ENCODE data around the gene CBFB. TPM values are rescaled to one million over a fixed set of nuclear protein-coding genes. Genes with fewer than 3 reads are reported as not detected.
"Not testable (repeated sequence)": the region's sequence is repeated elsewhere in the genome, so short reads cannot be mapped to it uniquely, and the experiment has no call there.

The CBFB gene
- total and polyA plus RNA-seq, 12 donors = 13.0 to 41.2 (median 27.1) TPM

DNA sequence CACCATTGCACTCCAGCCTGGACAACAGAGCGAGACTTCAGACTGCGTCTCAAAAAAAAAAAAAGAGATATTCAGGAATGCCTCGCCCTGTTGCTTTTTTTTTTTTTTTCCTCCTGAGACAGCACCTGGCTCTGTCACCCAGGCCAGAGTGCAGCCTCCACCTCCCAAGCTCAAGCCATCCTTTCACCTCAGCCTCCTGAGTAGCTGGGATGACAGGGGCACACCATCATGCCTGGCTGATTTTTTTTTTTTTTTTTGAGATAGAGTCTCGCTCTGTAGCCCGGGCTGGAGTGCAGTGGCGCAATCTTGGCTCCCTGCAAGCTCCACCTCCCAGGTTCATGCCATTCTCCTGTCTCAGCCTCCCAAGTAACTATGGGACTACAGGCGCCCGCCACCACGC lies 88.8 kb downstream of the CBFB start:
- peak in 1 of 7 donors; percentile 31 for DNase-seq
- intact Hi-C loops (cut with DNase I) = no loop called here
- Histone ChIP-seq H3K27ac (no peak overlapping the region), H3K4me3 (no peak overlapping the region), H3K9me3 (replicated peaks in 1 of 3) (no peaks in the 10 kb centered on the region), H3K27me3 (no peaks in the 10 kb centered on the region), H3K36me3 (replicated peaks in 1 of 2) (peaks cover 0 to 27% of the 10 kb centered on the region in 2 donors), H3K4me1 (replicated peaks in 1 of 2) (no peaks in the 10 kb centered on the region)
- no peak for TF ChIP-seq POLR2A (IDR thresholded peaks at IDR 0.05)
- TF ChIP-seq, protein P1, sequence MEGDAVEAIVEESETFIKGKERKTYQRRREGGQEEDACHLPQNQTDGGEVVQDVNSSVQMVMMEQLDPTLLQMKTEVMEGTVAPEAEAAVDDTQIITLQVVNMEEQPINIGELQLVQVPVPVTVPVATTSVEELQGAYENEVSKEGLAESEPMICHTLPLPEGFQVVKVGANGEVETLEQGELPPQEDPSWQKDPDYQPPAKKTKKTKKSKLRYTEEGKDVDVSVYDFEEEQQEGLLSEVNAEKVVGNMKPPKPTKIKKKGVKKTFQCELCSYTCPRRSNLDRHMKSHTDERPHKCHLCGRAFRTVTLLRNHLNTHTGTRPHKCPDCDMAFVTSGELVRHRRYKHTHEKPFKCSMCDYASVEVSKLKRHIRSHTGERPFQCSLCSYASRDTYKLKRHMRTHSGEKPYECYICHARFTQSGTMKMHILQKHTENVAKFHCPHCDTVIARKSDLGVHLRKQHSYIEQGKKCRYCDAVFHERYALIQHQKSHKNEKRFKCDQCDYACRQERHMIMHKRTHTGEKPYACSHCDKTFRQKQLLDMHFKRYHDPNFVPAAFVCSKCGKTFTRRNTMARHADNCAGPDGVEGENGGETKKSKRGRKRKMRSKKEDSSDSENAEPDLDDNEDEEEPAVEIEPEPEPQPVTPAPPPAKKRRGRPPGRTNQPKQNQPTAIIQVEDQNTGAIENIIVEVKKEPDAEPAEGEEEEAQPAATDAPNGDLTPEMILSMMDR (IDR thresholded peaks at IDR 0.05) = no peak
- 93 to 96% (median 94%) methylated on average over 8 to 9 of the region's 9 CpGs for WGBS, 4 donors

DNA sequence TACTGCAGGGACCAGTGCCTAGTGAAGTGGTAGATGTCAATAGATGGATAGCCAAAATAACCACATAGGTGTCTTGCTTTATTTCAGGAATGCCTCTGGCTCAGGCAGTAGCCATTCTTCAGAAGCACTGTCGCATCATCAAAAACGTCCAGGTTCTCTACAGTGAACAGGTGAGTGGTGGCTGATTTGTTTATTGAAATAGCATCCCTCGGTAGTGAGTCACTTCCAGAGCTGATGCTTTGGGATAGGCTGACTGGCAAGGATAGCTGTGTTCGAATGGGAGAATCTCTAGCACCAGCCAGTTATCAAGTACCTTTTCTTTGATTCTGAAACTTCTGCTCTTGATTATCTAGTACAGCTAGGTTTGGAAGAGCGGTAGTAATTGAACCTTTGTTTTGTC lies 91.1 kb downstream of the CBFB start:
- no peak overlapping the region for H3K4me3 ChIP-seq
- WGBS, 4 donors = 82 to 89% (median 84%) methylated on average over 5 of the region's 5 CpGs
- H3K36me3 ChIP-seq (replicated peaks in 1 of 2) = peaks cover 0 to 44% of the 10 kb centered on the region in 2 donors
- DNase-seq = no peak
- no peaks in the 10 kb centered on the region for H3K4me1 ChIP-seq (replicated peaks in 1 of 2)
- no peak overlapping the region for H3K27ac ChIP-seq
- TF ChIP-seq POLR2A (IDR thresholded peaks at IDR 0.05) = no peak
- TF ChIP-seq, protein P1 (IDR thresholded peaks at IDR 0.05) = no peak
- no peaks in the 10 kb centered on the region for H3K27me3 ChIP-seq
- intact Hi-C loops (cut with DNase I) = no loop called here
- no peaks in the 10 kb centered on the region for H3K9me3 ChIP-seq (replicated peaks in 1 of 3)

DNA sequence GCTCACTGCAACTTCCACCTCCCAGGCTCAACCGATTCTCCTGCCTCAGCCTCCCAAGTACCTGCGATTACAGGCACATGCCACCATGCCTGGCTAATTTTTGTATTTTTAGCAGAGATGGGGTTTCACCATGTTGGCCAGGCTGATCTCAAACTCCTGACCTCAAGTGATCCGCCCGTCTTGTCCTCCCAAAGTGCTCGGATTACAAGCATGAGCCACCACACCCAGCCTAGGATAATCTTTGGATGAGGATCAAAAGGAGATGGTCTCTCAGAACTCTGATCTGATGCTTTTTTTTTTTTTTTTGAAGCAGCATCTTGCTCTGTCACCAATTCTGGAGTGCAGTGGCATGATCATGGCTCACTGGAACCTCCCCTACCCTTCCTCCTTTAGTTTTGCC lies 93.8 kb downstream of the CBFB start:
- WGBS, 4 donors = 94 to 100% (median 96%) methylated on average over 5 of the region's 5 CpGs
- H3K36me3 ChIP-seq (replicated peaks in 1 of 2) = peaks cover 0 to 61% of the 10 kb centered on the region in 2 donors
- DNase-seq = not testable (repeated sequence)

DNA sequence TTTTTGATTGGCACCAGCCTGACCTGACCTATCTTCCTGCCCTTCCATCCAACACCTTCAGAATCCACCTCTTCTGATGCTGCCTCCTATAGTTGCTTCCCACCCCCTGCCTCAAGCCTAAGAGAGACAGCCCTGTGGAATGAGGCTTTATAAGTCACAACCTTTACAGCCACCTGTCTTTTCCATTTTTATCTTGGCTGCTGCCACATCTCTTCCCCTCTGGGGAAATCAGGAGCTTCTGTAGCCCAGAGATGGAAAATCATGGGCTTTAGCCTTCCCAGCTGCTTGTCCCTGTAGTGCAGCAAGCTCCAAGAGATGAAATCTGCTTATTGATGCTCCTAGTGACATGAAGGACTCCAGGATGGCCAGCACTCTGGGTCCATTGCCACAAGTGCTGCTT lies 99.5 kb downstream of the CBFB start:
- Histone ChIP-seq H3K27ac (no peak overlapping the region), H3K27me3 (no peaks in the 10 kb centered on the region), H3K4me3 (no peak overlapping the region), H3K4me1 (replicated peaks in 1 of 2) (no peaks in the 10 kb centered on the region), H3K9me3 (replicated peaks in 1 of 3) (no peaks in the 10 kb centered on the region), H3K36me3 (replicated peaks in 1 of 2) (peaks cover 0 to 59% of the 10 kb centered on the region in 2 donors)
- no peak for DNase-seq
- intact Hi-C loops (cut with DNase I) = no loop called here
- no peak for TF ChIP-seq POLR2A (IDR thresholded peaks at IDR 0.05)
- TF ChIP-seq, protein P1 (IDR thresholded peaks at IDR 0.05) = no peak

More for the DNA sequence above, 93.8 kb downstream of the CBFB start:
- H3K9me3 ChIP-seq (replicated peaks in 1 of 3); intact Hi-C loops (cut with DNase I); H3K4me1 ChIP-seq (replicated peaks in 1 of 2); H3K27ac ChIP-seq; H3K4me3 ChIP-seq; H3K27me3 ChIP-seq: not testable (repeated sequence)

DNA sequence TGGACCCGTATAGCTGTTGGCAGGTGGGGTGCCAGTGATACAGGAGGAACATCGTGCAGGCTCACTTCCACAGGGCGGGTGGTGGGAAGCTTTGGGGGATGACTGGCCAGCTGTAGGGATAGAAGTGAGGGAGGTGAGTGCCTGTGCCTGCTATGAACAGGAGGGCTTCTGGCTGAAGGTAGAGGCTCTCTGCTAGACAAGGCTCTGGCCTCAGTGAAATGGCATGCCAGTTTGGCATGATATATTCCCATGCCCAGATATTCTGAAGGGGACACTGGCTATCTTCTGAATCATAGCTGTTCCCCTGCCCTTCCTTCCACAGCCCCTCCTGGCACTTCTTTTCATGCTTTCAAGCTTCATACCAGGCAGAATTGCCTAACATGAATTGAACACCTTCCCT lies 99.9 kb downstream of the CBFB start:
- no peak for TF ChIP-seq POLR2A (IDR thresholded peaks at IDR 0.05)
- TF ChIP-seq, protein P1 (IDR thresholded peaks at IDR 0.05) = no peak
- Histone ChIP-seq H3K4me3 (no peak overlapping the region), H3K27me3 (no peaks in the 10 kb centered on the region), H3K9me3 (replicated peaks in 1 of 3) (no peaks in the 10 kb centered on the region), H3K27ac (no peak overlapping the region), H3K36me3 (replicated peaks in 1 of 2) (peaks cover 0 to 59% of the 10 kb centered on the region in 2 donors), H3K4me1 (replicated peaks in 1 of 2) (no peaks in the 10 kb centered on the region)
- intact Hi-C loops (cut with DNase I) = no loop called here
- no peak for DNase-seq
- WGBS, 4 donors = 92 to 97% (median 95%) methylated on average over 3 of the region's 3 CpGs; no CpG with 5 or more reads in 1 of the 4 donors

Data from adrenal gland (tissue), 12 donors.